A549 (cell line): ENCODE measurements around the gene NYAP1. TPM values are rescaled to one million over a fixed set of nuclear protein-coding genes. Genes with fewer than 3 reads are reported as not detected.

Experiments
- ATAC-seq, 2 experiments: fragments of 200-7000 bp in 1 of 2; fragments of >200 bp in 1 of 2; cut with Nextera tagmentation in 1 of 2; cut with Tn5 transposase in 1 of 2; 3 replicates each; pipeline versions ENCODE4 v1.8.0 to v1.9.1; 2018 to 2020; ENCODE audit warnings: mild to moderate bottlenecking in 1 of 2, moderate library complexity in 1 of 2
- CTCF ChIA-PET: fragments of 300-600 bp; sonication (Branson Sonifier 250); formaldehyde crosslinking; extraction: SDS; loops from one replicate; lab custom pipeline; 2021; ENCODE audit warnings: antibody characterized with exemption, inconsistent platforms; lab: Yijun Ruan, JAX
- POLR2A ChIA-PET: fragments of 350-600 bp; formaldehyde crosslinking; extraction: SDS; loops from one replicate; lab custom pipeline; 2021; ENCODE audit warnings: antibody characterized with exemption, inconsistent platforms; lab: Yijun Ruan, JAX
- DNase-seq, 2 experiments: peaks; one replicate each; pipeline versions ENCODE4 v3.0.0 to v3.0.0-alpha.2; 2011 to 2016; ENCODE audit warnings: low read depth in 1 of 2, low spot score in 1 of 2
- FAIRE-seq: peaks from 2 replicates; lab custom pipeline; 2011; peaks lifted over from hg19 to GRCh38; lab: Jason Lieb, UNC
- H3K27ac ChIP-seq, 2 experiments: fragments of >200 bp; sonication (Bioruptor Twin); formaldehyde crosslinking; 3 replicates each; pipeline ENCODE4 v1.5.1; 2016 to 2017
- H3K4me1 ChIP-seq: fragments of >200 bp; sonication (Bioruptor Twin); formaldehyde crosslinking; 3 replicates; pipeline ENCODE4 v1.6.1; 2016
- H3K4me2 ChIP-seq: fragments of >200 bp; sonication (Bioruptor Twin); formaldehyde crosslinking; 3 replicates; pipeline ENCODE4 v1.6.1; 2016
- H3K4me3 ChIP-seq: fragments of >200 bp; sonication (Bioruptor Twin); formaldehyde crosslinking; 3 replicates; pipeline ENCODE4 v1.5.1; 2016
- H3K9me3 ChIP-seq: fragments of >200 bp; sonication (Bioruptor Twin); formaldehyde crosslinking; 3 replicates; pipeline ENCODE4 v1.6.1; 2016
- CBX8 ChIP-seq: fragments of 200-600 bp; sonication (generic); IDR thresholded peaks from 2 replicates; pipeline ENCODE4 v1.6.1; 2016
- E2F6 ChIP-seq: IDR thresholded peaks from 2 replicates; pipeline ENCODE4 v1.6.1; 2012; ENCODE audit warnings: low read depth, borderline replicate concordance
- ELK1 ChIP-seq: fragments of 150-350 bp; IDR thresholded peaks from 2 replicates; pipeline ENCODE4 v1.6.1; 2014; ENCODE audit warnings: low read depth, mild to moderate bottlenecking, low read length
- EP300 ChIP-seq, 2 experiments: fragments of >200 bp; sonication (Bioruptor Twin); formaldehyde crosslinking; IDR thresholded peaks; 2 replicates in 1 of 2; 3 replicates in 1 of 2; pipeline ENCODE4 v1.6.1; 2016 to 2017
- FOSL2 ChIP-seq, 2 experiments: fragments of 450-650 bp in 1 of 2; fragments of >200 bp in 1 of 2; sonication (Bioruptor Twin) in 1 of 2; formaldehyde crosslinking; IDR thresholded peaks; 2 replicates each; pipeline versions ENCODE4 v1.5.0 to v1.6.1; 2016 to 2020; ENCODE audit warnings: mild to moderate bottlenecking in 1 of 2, moderate library complexity in 1 of 2
- FOXS1 ChIP-seq: fragments of 250-450 bp; sonication (Bioruptor Pico); IDR thresholded peaks from 2 replicates; pipeline ENCODE4 v1.5.0; 2020; ENCODE audit warnings: mild to moderate bottlenecking, moderate library complexity
- HOXA7 ChIP-seq: fragments of 250-450 bp; sonication (Bioruptor Pico); IDR thresholded peaks from 2 replicates; pipeline ENCODE4 v1.5.0; 2020; ENCODE audit warnings: mild to moderate bottlenecking, moderate library complexity
- HOXB13 ChIP-seq: fragments of 250-450 bp; sonication (Bioruptor Pico); IDR thresholded peaks from 2 replicates; pipeline ENCODE4 v1.5.0; 2020; ENCODE audit warnings: low read depth, mild to moderate bottlenecking, moderate library complexity
- KDM1A ChIP-seq: fragments of 200-600 bp; sonication (generic); IDR thresholded peaks from 2 replicates; pipeline ENCODE4 v1.6.1; 2016; ENCODE audit warnings: low read depth, mild to moderate bottlenecking
- MAFK ChIP-seq: fragments of 450-650 bp; IDR thresholded peaks from 2 replicates; pipeline ENCODE4 v1.6.1; 2014; ENCODE audit not compliant: partially characterized antibody
- MAZ ChIP-seq: fragments of 150-350 bp; IDR thresholded peaks from 2 replicates; pipeline ENCODE4 v1.6.1; 2014; ENCODE audit warnings: antibody characterized with exemption, low read depth, low read length, borderline replicate concordance
- NR3C1 ChIP-seq: fragments of >200 bp; sonication (Bioruptor Twin); formaldehyde crosslinking; IDR thresholded peaks from 3 replicates; pipeline ENCODE4 v1.6.1; 2017
- PBX3 ChIP-seq: IDR thresholded peaks from 2 replicates; pipeline ENCODE4 v1.6.1; 2012
- PHF8 ChIP-seq: fragments of 200-600 bp; sonication (generic); IDR thresholded peaks from 2 replicates; pipeline ENCODE4 v1.6.1; 2016; ENCODE audit warnings: low read depth, mild to moderate bottlenecking, antibody characterized with exemption, moderate library complexity, borderline replicate concordance
- POLR2A ChIP-seq: IDR thresholded peaks from 2 replicates; pipeline ENCODE4 v1.6.1; 2012; ENCODE audit warnings: mild to moderate bottlenecking, low read length
- RAD21 ChIP-seq, 2 experiments: fragments of >200 bp in 1 of 2; sonication (Bioruptor Twin) in 1 of 2; formaldehyde crosslinking in 1 of 2; IDR thresholded peaks in 1 of 2; conservative IDR thresholded peaks in 1 of 2; 2 replicates in 1 of 2; 3 replicates in 1 of 2; pipeline ENCODE4 v1.6.1; 2012 to 2018; ENCODE audit warnings: inconsistent platforms in 1 of 2
- RFX5 ChIP-seq: fragments of 450-650 bp; IDR thresholded peaks from 2 replicates; pipeline ENCODE4 v1.7.1; 2014; ENCODE audit warnings: antibody characterized with exemption, mild to moderate bottlenecking, moderate library complexity
- SMC3 ChIP-seq: fragments of >200 bp; sonication (Bioruptor Twin); formaldehyde crosslinking; IDR thresholded peaks from 3 replicates; pipeline ENCODE4 v1.6.1; 2018; ENCODE audit warnings: inconsistent platforms
- WGBS: methylation state at CpG from one replicate; pipeline ENCODE4 v1.1.6; 2017; ENCODE audit errors: missing lambda C conversion rate; 5-methylcytosine and 5-hydroxymethylcytosine counted together
- polyA minus RNA-seq: library from RNA; depleted of rRNA, polyadenylated mRNA; stranded (reverse); fragments of >200 nt; gene quantifications from 2 replicates; pipeline ENCODE4 v1.2.3, GENCODE V29; 2011; rRNA and poly(A)+ RNA removed
- polyA plus RNA-seq, 4 experiments: library from polyadenylated mRNA; depleted of rRNA in 3 of 4; stranded (reverse); fragments of >200 nt; fragmentation: RNase III in 1 of 4; extraction: RNeasy Plus Mini Kit Qiagen cat#74134 plus additional on column Dnase treatment in 1 of 4; gene quantifications; 2 replicates in 3 of 4; 3 replicates in 1 of 4; pipeline ENCODE4 v1.2.3, GENCODE V29; 2011 to 2017
- TF ChIP-seq, protein P1 (sequence below): fragments of >200 bp; sonication (Bioruptor Twin); formaldehyde crosslinking; IDR thresholded peaks from 2 replicates; pipeline ENCODE4 v1.6.1; 2016
- TF ChIP-seq, protein P2 (sequence below): fragments of 250-450 bp; sonication (Bioruptor Pico); IDR thresholded peaks from 2 replicates; pipeline ENCODE4 v1.5.0; 2020; ENCODE audit warnings: low read depth, mild to moderate bottlenecking, moderate library complexity

NYAP1 gene
- polyA plus RNA-seq (2011; rRNA removed) (0.32 and 0.47 TPM in 2 replicates), polyA plus RNA-seq (2017; fragmentation: RNase III; extraction: RNeasy Plus Mini Kit Qiagen cat#74134 plus additional on column Dnase treatment) (1.5 to 3.7 TPM (median 3.1 TPM) in 3 replicates), polyA minus RNA-seq (0.12 and 0.24 TPM in 2 replicates)
- polyA plus RNA-seq (2012; cell fraction: cytosol; rRNA removed), result 0.70 and 0.96 TPM in 2 replicates
- 1.6 and 1.9 TPM in 2 replicates for polyA plus RNA-seq (2012; cell fraction: nucleus; rRNA removed)

DNA sequence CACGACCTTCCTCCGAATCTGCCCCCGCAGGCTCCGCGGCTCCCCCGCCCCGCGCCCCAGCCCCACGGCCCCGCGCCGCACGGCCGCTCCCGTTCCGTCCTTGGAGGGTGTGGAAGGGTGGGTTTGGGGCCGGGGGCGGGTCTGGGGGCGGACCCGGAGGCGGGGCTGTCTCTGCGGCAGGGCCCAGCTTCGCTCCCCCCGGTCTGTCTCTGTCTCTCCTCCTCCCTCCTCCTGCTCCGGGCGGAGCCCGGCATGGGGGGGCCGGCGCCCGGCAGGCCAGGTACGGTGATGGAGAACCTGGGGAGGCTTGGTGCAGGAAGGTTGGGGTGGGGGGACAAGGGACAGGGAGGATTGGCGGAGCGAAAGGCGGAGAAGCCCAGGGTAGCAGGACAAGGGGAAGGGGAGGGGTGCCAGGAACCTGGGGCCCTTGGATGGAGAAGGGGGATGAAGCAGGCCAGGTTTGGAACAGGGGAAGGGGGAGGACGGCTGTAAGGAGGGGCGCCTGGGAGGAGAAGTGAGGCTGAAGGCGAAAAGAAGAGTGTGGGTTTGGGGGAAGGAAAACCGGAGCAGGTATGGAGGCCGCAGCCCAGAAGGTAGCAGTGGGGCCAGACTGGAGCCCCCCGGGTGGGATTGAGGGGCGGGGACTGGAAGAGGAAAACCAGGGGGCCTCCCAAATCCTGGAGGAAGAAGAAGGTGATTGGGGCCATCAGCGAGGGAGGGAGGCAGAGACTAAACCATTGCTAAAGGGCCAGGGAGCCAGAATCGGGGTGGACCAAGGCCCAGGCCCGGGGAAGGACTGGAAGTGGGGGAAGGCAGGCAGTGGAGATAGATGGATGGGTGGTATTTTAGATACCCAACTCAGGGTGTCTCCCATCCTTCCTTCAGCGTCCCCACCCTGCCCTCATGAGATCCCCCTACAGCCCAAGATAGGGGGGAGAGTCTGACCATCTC, at the start of gene NYAP1:
Gene NYAP1, plus strand, starts transcription at position 206 of the 951 bp plus-strand sequence. CDS start 1,385 bp downstream, outside the sequence.
- Histone ChIP-seq H3K4me1 (peaks cover 44% of the 10 kb centered on the region), H3K4me2 (peak within 1 kb of the TSS; percentile 99), H3K27ac (peak within 1 kb of the TSS; percentile 88 to 94), H3K9me3 (no peaks in the 10 kb centered on the region), H3K4me3 (peak within 1 kb of the TSS; percentile 73)
- ATAC-seq (peak; percentile 58 to 60), DNase-seq (peak; percentile 53 to 55), FAIRE-seq (no peak)
- ChIA-PET POLR2A (interaction anchor here (1.0 to 1.9 kb wide), 4 partner anchors 55 to 129 kb away, joined by 3 to 6 read pairs (median 4); partner anchors contain the start of genes AGFG2, FBXO24, LRCH4 and MOSPD3), CTCF (interaction anchor here (0.6 to 8.5 kb wide), 10 partner anchors 10 to 84 kb away, joined by 3 to 127 read pairs (median 14); no protein-coding TSS in a partner anchor)
- TF ChIP-seq RFX5 (no peak), POLR2A (peak; percentile 43)
- WGBS, result 79% methylated on average over 14 of the region's 45 CpGs

DNA sequence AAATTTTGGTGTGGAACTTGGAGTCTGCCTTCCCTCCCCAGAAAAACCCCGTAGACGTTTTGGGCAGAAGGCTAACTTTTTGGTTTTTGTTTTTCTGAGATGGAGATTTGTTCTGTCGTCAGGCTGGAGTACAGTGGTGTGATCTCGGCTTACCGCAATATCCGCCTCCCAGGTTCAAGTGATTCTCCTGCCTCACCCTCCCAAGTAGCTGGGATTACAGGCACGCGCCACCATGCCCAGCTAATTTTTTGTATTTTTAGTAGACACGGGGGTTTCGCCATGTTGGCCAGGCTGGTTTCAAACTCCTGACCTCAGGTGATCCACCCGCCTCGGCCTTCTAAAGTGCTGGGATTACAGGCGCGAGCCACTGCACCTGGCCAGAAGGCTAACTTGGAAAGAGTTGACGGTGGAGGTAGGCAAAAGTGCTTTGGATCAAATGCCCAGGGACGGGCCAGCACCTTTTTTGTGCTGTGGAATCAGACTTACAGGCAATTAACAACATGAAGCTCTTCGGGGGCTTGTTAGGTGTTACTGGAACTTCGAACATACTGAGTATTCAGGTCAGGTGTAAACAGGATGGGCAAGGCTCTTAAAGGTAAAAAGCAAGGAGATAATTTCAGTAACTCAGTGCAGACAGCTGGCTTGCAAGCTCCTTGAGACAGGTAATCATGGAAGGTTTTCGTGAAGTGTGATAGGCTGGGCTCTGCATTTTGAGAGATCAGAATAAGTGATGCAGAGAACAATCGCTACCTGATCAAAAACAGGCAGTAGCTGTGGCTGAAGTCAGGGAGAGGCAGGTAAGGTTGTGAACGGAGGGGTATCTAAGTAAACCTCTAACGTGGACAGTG, 49.2 kb upstream of the NYAP1 start:
- WGBS, result 83% methylated on average over 22 of the region's 22 CpGs
- POLR2A ChIA-PET, result no interaction called here

More for the DNA sequence above, 49.2 kb upstream of the NYAP1 start:
- Histone ChIP-seq H3K27ac (peak overlapping the region in 1 of 2 experiments; percentile 96; a peak in 4 of 6 replicates), H3K9me3 (no peaks in the 10 kb centered on the region), H3K4me1 (peaks cover 34% of the 10 kb centered on the region), H3K4me3 (peak overlapping the region; percentile 91), H3K4me2 (peak overlapping the region; percentile 90)
- TF ChIP-seq HOXB13 (no peak), SMC3 (no peak), E2F6 (no peak), FOSL2 (IDR thresholded peaks at IDR 0.05) (no peak), FOSL2 (CRISPR knock-in tag; IDR thresholded peaks at IDR 0.05) (no peak), NR3C1 (no peak), PBX3 (no peak), FOXS1 (no peak), MAFK (no peak), MAZ (no peak), KDM1A (no peak), RAD21 (conservative IDR thresholded peaks at IDR 0.05 in 1 of 2, IDR thresholded peaks at IDR 0.05 in 1 of 2) (no peak), ELK1 (no peak), PHF8 (no peak), POLR2A (no peak), CBX8 (no peak), EP300 (IDR thresholded peaks at IDR 0.05) (no peak), HOXA7 (no peak)
- TF ChIP-seq, protein P1, sequence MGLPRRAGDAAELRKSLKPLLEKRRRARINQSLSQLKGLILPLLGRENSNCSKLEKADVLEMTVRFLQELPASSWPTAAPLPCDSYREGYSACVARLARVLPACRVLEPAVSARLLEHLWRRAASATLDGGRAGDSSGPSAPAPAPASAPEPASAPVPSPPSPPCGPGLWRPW, result no peak
- TF ChIP-seq, protein P2, sequence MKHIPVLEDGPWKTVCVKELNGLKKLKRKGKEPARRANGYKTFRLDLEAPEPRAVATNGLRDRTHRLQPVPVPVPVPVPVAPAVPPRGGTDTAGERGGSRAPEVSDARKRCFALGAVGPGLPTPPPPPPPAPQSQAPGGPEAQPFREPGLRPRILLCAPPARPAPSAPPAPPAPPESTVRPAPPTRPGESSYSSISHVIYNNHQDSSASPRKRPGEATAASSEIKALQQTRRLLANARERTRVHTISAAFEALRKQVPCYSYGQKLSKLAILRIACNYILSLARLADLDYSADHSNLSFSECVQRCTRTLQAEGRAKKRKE (CRISPR knock-in tag), result no peak
- FAIRE-seq (no peak), DNase-seq (no peak), ATAC-seq (no peak)
- CTCF ChIA-PET, result interaction anchor here (1.0 to 3.0 kb wide), 4 partner anchors 16 to 48 kb away, joined by 3 to 14 read pairs (median 4); no protein-coding TSS in a partner anchor
